ENCODE measurements around the gene PIK3R3. TPM values are rescaled to one million over a fixed set of nuclear protein-coding genes. Genes with fewer than 3 reads are reported as not detected.
A peak's percentile ranks its signal among the peaks of the same experiment; 100 is the strongest.

PIK3R3 gene
- total RNA-seq, 2 donors from 2014 or later, result 8.2 TPM

- Histone ChIP-seq H3K27ac (no peak within 1 kb of the TSS), H3K9me3 (no peaks in the 10 kb centered on the region), H3K36me3 (no peaks in the 10 kb centered on the region), H3K9ac (ENCODE audit: low read depth in 2 of 2, low read length in 2 of 2) (no peak within 1 kb of the TSS), H3K4me3 (no peak within 1 kb of the TSS), H3K27me3 (no peaks in the 10 kb centered on the region), H3K4me1 (no peaks in the 10 kb centered on the region)
- TF ChIP-seq, protein P1, sequence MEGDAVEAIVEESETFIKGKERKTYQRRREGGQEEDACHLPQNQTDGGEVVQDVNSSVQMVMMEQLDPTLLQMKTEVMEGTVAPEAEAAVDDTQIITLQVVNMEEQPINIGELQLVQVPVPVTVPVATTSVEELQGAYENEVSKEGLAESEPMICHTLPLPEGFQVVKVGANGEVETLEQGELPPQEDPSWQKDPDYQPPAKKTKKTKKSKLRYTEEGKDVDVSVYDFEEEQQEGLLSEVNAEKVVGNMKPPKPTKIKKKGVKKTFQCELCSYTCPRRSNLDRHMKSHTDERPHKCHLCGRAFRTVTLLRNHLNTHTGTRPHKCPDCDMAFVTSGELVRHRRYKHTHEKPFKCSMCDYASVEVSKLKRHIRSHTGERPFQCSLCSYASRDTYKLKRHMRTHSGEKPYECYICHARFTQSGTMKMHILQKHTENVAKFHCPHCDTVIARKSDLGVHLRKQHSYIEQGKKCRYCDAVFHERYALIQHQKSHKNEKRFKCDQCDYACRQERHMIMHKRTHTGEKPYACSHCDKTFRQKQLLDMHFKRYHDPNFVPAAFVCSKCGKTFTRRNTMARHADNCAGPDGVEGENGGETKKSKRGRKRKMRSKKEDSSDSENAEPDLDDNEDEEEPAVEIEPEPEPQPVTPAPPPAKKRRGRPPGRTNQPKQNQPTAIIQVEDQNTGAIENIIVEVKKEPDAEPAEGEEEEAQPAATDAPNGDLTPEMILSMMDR (IDR thresholded peaks at IDR 0.05), result no peak
- intact Hi-C loops (cut with DNase I), result no loop called here
- no peak for DNase-seq
These were observed 43.9 kb upstream of the PIK3R3 start, which contains the start of gene P3R3URF for GRCh38 chr1:46176211-46176865. Gene P3R3URF (minus strand): TSS chr1:46176488. CDS start chr1:46176471, 17 bp downstream.

DNA sequence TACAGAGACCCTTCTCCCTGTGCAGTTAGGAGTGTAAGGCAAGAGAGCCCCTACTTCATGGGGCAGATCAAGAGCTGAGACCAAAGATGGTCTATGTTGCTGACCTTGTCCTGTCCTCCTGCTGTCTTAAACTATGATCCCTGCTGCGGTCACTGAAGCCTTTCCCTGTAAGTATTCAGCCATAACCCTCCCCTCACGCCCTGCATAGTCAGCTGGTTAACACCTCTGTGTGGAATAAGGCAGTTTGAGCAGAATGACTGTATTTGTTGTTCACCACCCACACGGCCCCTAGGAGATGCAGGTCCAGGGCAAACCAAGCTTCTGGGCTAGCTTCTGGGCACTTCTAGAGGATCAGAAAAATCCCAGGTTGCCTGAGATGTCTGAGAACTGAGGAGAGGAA is 42.8 kb upstream of the PIK3R3 start:
- Histone ChIP-seq H3K36me3 (no peaks in the 10 kb centered on the region), H3K27ac (no peak overlapping the region), H3K4me3 (no peak overlapping the region), H3K4me1 (no peaks in the 10 kb centered on the region), H3K27me3 (no peaks in the 10 kb centered on the region), H3K9me3 (no peaks in the 10 kb centered on the region), H3K9ac (ENCODE audit: low read depth in 2 of 2, low read length in 2 of 2) (no peak overlapping the region)
- no peak for DNase-seq
- TF ChIP-seq, protein P1 (IDR thresholded peaks at IDR 0.05), result no peak
- intact Hi-C loops (cut with DNase I), result no loop called here

GRCh38 chr1:46174448-46175231 is 42.2 kb upstream of the PIK3R3 start, which contains the start of gene TSPAN1:
Gene TSPAN1 (plus strand): TSS chr1:46175087. CDS start chr1:46181108, 6,021 bp downstream.
- Histone ChIP-seq H3K9ac (ENCODE audit: low read depth in 2 of 2, low read length in 2 of 2) (no peak within 1 kb of the TSS), H3K27ac (no peak within 1 kb of the TSS), H3K4me1 (no peaks in the 10 kb centered on the region), H3K4me3 (no peak within 1 kb of the TSS), H3K27me3 (no peaks in the 10 kb centered on the region), H3K36me3 (no peaks in the 10 kb centered on the region), H3K9me3 (no peaks in the 10 kb centered on the region)
- TF ChIP-seq, protein P1 (IDR thresholded peaks at IDR 0.05), result no peak
- intact Hi-C loops (cut with DNase I), result no loop called here
- peak; percentile 25 for DNase-seq

DNA sequence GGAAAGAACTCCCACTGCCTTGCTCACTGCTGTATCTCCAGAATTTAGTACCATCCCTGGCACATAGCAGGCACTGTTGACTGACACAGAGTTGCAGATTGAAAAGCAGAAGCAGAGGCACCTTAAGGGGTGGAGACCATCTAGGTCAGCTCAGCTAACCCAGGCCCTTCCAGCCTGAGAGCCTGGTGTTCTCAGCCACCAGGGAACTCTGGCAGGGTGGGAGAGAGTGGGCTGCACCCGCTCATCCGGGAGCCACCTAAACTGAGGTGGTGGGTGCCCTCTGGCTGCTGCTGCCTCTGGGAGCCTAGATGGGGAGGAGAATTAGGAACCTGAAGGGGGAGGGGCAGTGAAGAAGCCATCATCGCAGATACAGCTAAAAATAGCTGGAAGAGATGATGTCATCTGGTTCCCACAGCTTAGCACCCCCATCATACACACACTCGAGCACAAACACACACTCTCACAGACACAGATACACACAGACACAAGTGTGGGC is 41.0 kb upstream of the PIK3R3 start:
- TF ChIP-seq, protein P1 (IDR thresholded peaks at IDR 0.05), result no peak
- Histone ChIP-seq H3K27ac (no peak overlapping the region), H3K9me3 (no peaks in the 10 kb centered on the region), H3K9ac (ENCODE audit: low read depth in 2 of 2, low read length in 2 of 2) (no peak overlapping the region), H3K4me1 (no peaks in the 10 kb centered on the region), H3K4me3 (no peak overlapping the region), H3K27me3 (no peaks in the 10 kb centered on the region), H3K36me3 (no peaks in the 10 kb centered on the region)
- intact Hi-C loops (cut with DNase I), result no loop called here
- no peak for DNase-seq

DNA sequence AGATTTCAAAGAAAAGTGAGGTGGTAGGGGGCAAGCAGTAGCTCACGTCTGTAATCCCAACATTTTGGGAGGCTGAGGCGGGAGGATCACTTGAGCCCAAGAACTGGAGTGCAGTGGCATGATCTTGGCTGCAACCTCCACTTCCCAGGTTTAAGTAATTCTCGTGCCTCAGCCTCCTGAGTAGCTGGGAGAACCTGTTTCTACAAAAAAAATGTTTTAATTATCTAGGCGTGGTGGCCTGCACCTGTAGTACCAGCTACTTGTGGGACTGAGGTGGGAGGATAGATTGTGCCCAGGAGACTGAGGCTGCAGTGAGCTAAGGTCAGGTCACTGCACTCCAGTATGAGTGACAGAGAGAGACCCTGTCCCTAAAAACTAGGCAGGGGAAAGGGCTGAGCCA is 39.9 kb upstream of the PIK3R3 start:
- Histone ChIP-seq H3K27me3 (no peaks in the 10 kb centered on the region), H3K4me3 (no peak overlapping the region), H3K36me3 (no peaks in the 10 kb centered on the region), H3K4me1 (no peaks in the 10 kb centered on the region), H3K9me3 (no peaks in the 10 kb centered on the region), H3K27ac (no peak overlapping the region), H3K9ac (ENCODE audit: low read depth in 2 of 2, low read length in 2 of 2) (no peak overlapping the region)
- peak; percentile 25 for DNase-seq
- intact Hi-C loops (cut with DNase I), result no loop called here
- TF ChIP-seq, protein P1 (IDR thresholded peaks at IDR 0.05), result no peak

Data from colonic mucosa (tissue), 4 donors.